Stimulated activated CD8-positive, alpha-beta memory T cell treated with anti-CD3 and anti-CD28 coated beads, Interleukin-2, amount 100 ng/mL, for 1 hour (primary cell): Measurements from ENCODE around the gene ADD1.
"Not testable (repeated sequence)": the region's sequence is repeated elsewhere in the genome, so short reads cannot be mapped to it uniquely, and the experiment has no call there.

ENCODE experiments used
- DNase-seq, 2 donors: peaks; one replicate each; pipeline ENCODE4 v3.0.0-alpha.2; 2020; ENCODE audit warnings: low read depth in 2 of 2

The ADD1 gene

DNA sequence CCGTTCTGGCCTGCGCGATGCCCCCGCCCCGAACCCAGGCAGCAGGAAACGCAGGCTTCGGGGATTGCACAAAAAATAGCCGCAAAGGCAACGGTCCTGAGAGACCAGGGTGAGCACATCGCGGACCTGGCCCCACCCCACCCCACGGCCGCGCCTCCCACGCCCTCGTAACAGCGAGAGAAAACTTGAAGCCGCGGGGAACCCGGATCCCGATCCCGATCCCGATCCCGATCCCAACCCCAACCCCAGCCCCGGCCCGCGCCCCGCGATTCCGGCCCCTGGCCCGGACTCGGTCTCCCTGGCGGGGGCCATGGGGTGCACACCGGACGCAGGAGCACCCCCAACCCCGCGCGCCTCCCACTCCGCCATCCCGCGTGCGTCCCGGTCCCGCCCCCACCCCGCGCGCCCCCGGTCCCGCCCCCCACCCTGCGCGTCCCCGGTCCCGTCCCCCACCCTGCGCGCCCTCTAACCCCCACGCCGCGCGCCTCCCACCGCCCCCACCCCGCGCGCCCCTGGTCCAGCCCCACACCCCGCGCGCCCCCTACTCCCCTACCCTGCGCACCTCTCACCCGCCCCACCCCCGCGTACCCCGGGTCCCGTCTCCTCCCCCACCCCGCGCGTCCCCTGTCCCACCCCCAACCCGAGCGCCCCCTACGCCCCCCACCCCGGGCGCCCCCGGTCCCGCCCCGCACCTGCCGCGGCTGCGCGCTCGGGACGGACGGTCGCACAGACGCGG is 90.6 kb downstream of the ADD1 start:
- no peak for DNase-seq

DNA sequence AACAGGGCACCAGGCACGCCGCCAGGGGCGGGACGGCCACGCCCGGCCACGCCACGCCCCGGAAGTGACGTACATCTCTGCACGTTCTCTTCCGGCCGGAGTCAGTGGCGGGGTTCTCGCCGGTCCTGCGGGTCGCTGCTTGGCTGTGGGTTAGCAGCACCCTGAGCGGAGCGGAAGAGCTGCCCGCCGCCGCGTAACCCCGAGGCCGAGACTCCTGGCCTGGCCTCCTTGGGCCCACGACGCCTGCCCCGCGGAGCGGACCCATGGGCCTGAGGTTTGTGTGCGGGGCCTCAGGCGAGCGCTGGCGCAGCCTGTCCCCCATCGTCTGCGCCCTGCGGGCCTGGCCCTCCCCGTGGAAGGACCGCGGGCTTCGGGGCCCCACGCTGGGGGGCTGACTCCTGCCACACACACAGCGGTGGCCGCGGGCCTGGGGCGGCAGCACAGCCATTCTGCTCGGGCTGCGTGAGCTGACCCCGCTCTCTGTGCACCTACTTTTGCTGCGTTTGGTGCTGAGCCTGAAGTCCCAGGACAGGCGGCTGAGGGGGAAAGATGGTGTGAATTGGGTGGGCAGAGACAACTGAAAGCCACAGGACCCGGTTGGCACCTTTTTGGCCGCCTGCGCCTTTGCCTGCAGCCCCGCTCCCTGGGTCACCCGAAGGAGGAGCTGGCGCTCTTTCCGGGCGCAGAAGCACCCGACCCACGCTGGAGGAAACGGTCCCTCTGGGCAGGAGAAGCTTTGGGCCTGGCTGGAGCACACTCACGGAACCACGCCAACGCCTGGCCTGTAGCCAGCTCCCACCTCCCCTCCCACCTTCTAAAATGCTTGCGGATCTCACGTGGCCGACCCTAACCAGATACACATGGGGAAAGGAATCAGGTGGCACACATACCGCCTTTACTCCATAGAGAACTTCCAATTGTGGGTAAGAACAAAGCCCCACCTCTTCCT is 91.4 kb downstream of the ADD1 start:
- peak; percentile 93 to 94 for DNase-seq

GRCh38 chr4:2935762-2936743 is 92.4 kb downstream of the ADD1 start:
- no peak for DNase-seq

GRCh38 chr4:2936773-2937145 is 93.1 kb downstream of the ADD1 start:
- no peak for DNase-seq

GRCh38 chr4:2937146-2937857 is 93.7 kb downstream of the ADD1 start:
- no peak for DNase-seq

DNA sequence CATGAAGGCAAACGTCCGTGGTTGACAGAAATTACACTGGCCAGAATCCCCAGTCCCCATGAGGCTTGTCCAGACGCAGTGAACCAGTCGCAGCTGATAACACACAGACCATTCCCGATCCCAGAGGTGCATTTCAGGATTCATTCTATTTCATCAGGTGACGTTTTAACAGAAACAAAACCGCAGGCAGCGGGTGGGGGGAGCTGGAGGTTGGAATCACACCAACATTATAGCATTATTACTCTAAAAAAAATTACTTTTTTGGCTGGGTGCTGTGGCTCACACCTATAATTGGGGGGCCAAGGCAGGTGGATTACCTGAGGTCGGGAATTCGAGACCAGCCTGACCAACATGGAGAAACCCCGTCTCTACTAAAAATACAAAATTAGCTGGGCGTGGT is 94.3 kb downstream of the ADD1 start:
- DNase-seq = no peak

- not testable (repeated sequence) for DNase-seq
These were observed 94.8 kb downstream of the ADD1 start for GRCh38 chr4:2938411-2938810.

GRCh38 chr4:2938906-2939305 is 95.3 kb downstream of the ADD1 start:
- DNase-seq = no peak

GRCh38 chr4:2939383-2940243 is 96.0 kb downstream of the ADD1 start:
- no peak for DNase-seq

- DNase-seq = no peak
These were observed 96.9 kb downstream of the ADD1 start for GRCh38 chr4:2940267-2941137.

DNA sequence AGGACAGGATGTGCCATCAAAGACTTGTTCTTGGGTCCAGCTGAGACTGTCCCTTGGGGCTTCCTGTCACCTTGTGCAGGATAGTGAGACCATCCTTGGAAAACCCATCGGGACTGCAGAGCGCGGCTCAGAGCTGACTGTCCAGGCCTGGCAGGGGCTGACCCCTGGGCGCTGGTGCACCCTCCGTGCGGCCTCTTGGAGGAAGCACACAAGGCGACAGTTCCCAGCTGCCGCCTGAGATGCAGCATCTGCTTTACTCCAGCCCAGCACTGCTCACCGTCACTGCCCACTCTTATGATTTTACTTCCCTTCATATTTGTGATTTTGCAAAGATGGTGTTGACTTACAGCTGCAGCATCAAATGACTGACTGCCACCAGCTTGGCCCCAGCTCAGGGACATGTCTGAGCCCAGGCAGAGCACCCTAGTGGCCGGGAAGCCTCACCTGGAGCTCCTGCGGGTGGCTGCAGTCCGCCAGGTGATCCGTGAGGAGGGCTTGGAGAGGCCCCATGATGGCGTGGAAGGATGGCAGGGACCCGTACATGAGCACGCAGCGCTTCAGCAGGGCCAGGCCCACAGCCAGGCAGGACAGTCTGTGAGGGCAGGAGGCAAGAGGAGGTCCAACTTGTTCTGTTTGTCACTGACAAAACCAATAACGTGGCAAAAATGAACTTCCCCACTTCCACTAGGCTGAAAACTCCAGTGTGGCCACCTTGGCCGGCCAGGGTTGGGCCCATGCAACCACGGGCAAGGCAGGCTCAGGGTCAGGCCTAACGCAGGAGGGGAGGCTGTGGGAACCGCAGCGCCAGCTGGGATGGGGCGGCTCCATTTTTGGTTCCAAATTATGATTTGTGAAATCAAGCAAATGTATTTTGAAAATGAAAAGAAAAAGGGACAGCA is 97.7 kb downstream of the ADD1 start:
- no peak for DNase-seq

GRCh38 chr4:2942037-2942531 is 98.4 kb downstream of the ADD1 start:
- DNase-seq = no peak

GRCh38 chr4:2942532-2943363 is 99.1 kb downstream of the ADD1 start:
- DNase-seq = no peak

DNA sequence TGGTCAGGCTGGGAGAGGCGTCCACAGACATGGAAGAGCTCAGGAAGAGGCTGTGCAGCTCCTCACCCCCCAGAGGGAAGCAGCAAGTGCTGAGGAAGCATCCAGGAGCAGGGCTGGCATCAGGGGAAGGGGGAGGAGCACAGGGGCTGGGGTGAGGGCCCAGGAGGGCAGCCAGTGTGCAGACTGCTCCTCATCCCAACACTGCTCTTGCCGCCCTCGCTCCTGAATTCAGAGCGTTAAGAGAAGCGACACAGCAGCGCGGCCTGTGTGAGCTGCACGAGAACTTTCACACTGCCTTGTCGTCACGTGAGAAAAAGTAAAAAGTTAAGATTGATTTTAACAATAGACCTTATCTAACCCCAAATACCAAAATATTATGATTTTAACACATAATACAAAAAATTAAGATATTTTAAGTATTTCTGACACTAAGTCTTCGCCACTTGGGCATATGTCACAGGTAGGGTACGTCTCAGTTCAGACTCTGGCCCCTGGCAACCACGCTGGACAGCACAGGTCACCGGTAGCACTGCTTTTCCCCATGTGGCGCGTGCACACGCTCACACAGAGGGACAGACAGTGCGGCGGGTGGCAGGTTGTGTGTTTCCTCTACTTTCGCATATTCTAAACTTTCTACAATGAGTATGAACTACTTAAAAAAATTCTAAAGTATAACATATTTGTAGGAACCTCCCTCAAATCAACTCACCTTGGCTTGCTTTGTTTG is 99.9 kb downstream of the ADD1 start:
- no peak for DNase-seq

DNA sequence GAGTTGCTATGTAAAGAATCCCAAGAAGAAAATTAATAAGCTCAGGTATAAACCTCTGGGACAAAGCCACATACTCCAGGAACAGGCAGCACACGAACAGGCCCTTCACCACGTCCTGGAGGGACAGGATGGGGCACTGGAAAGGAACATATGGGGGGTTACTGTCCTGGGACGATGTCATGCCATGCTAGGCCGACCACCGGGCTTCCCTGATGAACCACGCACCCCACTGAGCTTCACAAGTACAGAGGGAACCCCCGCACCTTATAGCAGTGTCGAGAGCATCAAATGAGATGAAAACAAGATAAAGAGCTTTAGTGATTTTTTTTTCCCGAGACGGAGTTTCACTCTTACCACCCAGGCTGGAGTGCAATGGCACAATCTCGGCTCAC is 100.4 kb downstream of the ADD1 start:
- no peak for DNase-seq
